Esophagus muscularis mucosa (tissue), 4 donors: ENCODE results near the gene BOLA2B. TPM values are rescaled to one million over a fixed set of nuclear protein-coding genes. Genes with fewer than 3 reads are reported as not detected.

Source experiments
- DNase-seq: peaks from one replicate; pipeline ENCODE4 v3.0.0-alpha.2; 2017; ENCODE audit errors: extremely low spot score
- H3K27ac ChIP-seq, 4 donors: fragments of 200-600 bp; sonication (generic); replicated peaks in 1 of 4; 1 replicate in 3 of 4; 2 replicates in 1 of 4; pipeline ENCODE4 v1.5.1; 2016 to 2019; ENCODE audit warnings: mild to moderate bottlenecking in 1 of 4
- H3K27me3 ChIP-seq, 4 donors: fragments of 200-600 bp; sonication (generic); one replicate each; pipeline versions ENCODE4 v1.5.1 to v1.6.0; 2016 to 2019
- H3K36me3 ChIP-seq, 4 donors: fragments of 200-600 bp; sonication (generic); one replicate each; pipeline ENCODE4 v1.5.1; 2016 to 2019
- H3K4me1 ChIP-seq, 4 donors: fragments of 200-600 bp; sonication (generic); one replicate each; pipeline ENCODE4 v1.5.1; 2016 to 2019
- H3K4me3 ChIP-seq, 4 donors: fragments of 200-600 bp; sonication (generic); 1 replicate in 2 of 4; 2 replicates in 2 of 4; pipeline ENCODE4 v1.5.1; 2016 to 2019; ENCODE audit warnings: mild to moderate bottlenecking in 4 of 4, moderate library complexity in 1 of 4
- H3K9me3 ChIP-seq, 4 donors: fragments of 200-600 bp; sonication (generic); 1 replicate in 3 of 4; 2 replicates in 1 of 4; pipeline ENCODE4 v1.5.1; 2016 to 2019
- EP300 ChIP-seq: sonication (generic); formaldehyde crosslinking; IDR thresholded peaks from one replicate; pipeline ENCODE4 v1.6.1; 2017; ENCODE audit warnings: antibody characterized with exemption
- POLR2A ChIP-seq: fragments of 450-650 bp; IDR thresholded peaks from one replicate; pipeline ENCODE4 v1.6.1; 2017; ENCODE audit warnings: antibody characterized with exemption, moderate library complexity, mild to moderate bottlenecking, low read depth
- POLR2AphosphoS5 ChIP-seq, 2 donors: sonication (generic); formaldehyde crosslinking; IDR thresholded peaks; one replicate each; pipeline ENCODE4 v1.6.1; 2017; ENCODE audit warnings: antibody characterized with exemption in 2 of 2
- WGBS: methylation state at CpG from one replicate; pipeline ENCODE4 v1.1.5; 2018; 5-methylcytosine and 5-hydroxymethylcytosine counted together
- intact Hi-C: fragments of 100-400 bp; cut with DNase I; formaldehyde crosslinking; loops from one replicate; pipeline ENCODE4 v1.15.1; 2023
- total RNA-seq, 4 donors: library from RNA; depleted of rRNA; stranded (reverse); fragments of >200 nt; gene quantifications; one replicate each; pipeline versions ENCODE4 v1.1.0 to v1.2.1, GENCODE V29; 2016
- TF ChIP-seq, protein P1 (sequence below), 3 experiments: fragments of 200-600 bp in 2 of 3; fragments of 450-650 bp in 1 of 3; sonication (generic) in 2 of 3; IDR thresholded peaks; one replicate each; pipeline ENCODE4 v1.5.1; 2017 to 2019; ENCODE audit warnings: antibody characterized with exemption in 3 of 3, mild to moderate bottlenecking in 2 of 3, moderate library complexity in 1 of 3

Gene BOLA2B
- total RNA-seq, 4 donors from 2014 or later, result 43.4 to 205 (median 116) TPM

DNA sequence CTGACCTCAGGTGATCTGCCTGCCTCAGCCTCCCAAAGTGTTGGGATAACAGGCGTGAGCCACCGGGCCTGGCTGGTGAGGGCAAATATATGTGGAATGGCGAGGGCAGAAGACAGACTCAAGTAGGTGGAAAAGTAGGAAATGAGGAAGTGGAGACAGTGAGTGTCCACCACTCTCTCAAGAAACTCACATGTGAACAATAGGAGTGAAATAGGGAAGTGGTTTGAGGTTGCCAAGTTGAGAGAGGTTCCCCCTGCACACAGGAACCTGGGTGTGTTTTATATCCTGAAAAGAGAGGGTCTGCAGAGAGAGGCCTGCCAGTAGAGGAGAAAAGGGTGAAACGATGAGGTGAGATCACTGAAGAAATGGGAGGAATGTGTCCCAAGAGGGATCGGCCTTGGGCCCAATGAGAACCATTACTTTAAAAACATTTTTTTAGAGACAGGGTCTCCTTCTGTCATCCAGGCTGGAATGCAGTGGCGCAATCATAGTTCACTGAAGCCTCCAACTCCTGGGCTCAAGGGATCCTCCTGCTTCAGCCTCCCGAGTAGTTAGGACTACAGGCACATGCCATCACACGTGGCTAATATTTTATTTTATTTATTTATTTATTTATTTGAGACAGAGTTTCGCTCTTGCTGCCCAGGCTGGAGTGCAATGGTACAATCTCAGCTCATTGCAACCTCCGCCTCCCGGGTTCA is 27.1 kb downstream of the BOLA2B start:
- Histone ChIP-seq H3K4me3 (no peak overlapping the region), H3K4me1 (no peaks in the 10 kb centered on the region), H3K36me3 (no peaks in the 10 kb centered on the region), H3K9me3 (no peaks in the 10 kb centered on the region), H3K27ac (no peak overlapping the region), H3K27me3 (no peaks in the 10 kb centered on the region)
- DNase-seq, result no peak
- TF ChIP-seq POLR2AphosphoS5 (IDR thresholded peaks at IDR 0.05), result no peak
- TF ChIP-seq EP300, result no peak
- TF ChIP-seq, protein P1, sequence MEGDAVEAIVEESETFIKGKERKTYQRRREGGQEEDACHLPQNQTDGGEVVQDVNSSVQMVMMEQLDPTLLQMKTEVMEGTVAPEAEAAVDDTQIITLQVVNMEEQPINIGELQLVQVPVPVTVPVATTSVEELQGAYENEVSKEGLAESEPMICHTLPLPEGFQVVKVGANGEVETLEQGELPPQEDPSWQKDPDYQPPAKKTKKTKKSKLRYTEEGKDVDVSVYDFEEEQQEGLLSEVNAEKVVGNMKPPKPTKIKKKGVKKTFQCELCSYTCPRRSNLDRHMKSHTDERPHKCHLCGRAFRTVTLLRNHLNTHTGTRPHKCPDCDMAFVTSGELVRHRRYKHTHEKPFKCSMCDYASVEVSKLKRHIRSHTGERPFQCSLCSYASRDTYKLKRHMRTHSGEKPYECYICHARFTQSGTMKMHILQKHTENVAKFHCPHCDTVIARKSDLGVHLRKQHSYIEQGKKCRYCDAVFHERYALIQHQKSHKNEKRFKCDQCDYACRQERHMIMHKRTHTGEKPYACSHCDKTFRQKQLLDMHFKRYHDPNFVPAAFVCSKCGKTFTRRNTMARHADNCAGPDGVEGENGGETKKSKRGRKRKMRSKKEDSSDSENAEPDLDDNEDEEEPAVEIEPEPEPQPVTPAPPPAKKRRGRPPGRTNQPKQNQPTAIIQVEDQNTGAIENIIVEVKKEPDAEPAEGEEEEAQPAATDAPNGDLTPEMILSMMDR (IDR thresholded peaks at IDR 0.05), result no peak
- TF ChIP-seq POLR2A, result no peak
- WGBS, result 84% methylated on average over 11 of the region's 11 CpGs
- intact Hi-C loops, result no loop called here

DNA sequence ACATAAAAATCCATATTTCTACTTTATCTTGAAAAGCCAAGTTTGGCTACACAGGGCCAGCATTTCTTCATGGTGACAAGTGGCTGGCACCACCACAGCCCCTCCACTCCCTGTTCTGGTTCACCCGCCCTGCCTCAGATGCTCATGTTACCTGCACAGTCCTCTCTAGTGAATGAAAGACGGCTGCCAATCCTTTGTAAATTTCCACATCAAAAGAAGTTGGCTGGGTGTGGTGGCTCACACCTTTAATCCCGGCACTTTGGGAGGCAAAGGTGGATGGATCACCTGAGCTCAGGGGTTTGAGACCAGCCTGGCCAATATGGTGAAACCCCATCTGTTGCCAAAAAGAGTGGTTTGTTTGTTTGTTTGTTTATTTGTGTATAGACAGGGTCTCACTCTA is 29.9 kb downstream of the BOLA2B start:
- WGBS, result 86% methylated on average over 3 of the region's 3 CpGs

DNA sequence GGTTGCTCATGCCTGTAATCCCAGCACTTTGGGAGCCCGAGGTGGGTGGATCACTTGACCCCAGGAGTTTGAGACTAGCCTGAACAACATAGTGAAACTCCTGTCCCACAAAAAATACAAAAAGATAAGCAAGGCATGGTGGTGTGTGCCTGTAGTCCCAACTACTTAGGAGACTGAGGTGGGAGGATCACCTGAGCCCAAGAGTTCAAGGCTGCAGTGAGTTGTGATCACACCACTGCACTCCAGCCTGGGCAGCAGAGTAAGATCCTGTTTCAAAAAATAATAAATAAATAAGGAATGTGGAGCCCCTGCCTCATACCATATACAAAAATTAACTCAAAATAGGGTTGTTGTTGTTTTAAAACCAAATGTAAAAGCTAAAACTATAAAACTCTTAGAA is 36.3 kb downstream of the BOLA2B start:
- intact Hi-C loops, result no loop called here

More for the DNA sequence above, 29.9 kb downstream of the BOLA2B start:
- Histone ChIP-seq H3K27ac (no peak overlapping the region), H3K9me3 (no peaks in the 10 kb centered on the region), H3K36me3 (no peaks in the 10 kb centered on the region), H3K27me3 (no peaks in the 10 kb centered on the region), H3K4me1 (no peaks in the 10 kb centered on the region), H3K4me3 (no peak overlapping the region)
- intact Hi-C loops, result no loop called here
- TF ChIP-seq POLR2A (no peak), EP300 (no peak), POLR2AphosphoS5 (IDR thresholded peaks at IDR 0.05) (no peak)
- TF ChIP-seq, protein P1 (IDR thresholded peaks at IDR 0.05), result no peak
- DNase-seq, result no peak

DNA sequence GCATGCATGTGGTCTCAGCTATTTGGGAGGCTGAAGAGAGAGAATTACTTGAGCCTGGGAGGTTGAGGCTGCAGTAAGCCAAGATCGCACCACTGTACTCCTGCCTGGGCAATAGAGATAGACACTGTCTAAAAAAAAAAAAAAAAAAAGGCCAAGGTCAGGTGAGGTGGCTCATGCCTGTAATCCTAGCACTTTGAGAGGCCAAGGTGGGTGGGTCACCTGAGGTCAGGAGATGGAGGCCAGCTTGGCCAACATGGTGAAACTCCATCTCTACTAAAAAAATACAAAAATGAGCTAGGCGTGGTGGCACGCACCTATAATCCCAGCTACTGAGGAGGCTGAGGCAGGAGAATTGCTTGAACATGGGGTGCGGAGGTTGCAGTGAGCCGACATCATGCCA is 38.3 kb downstream of the BOLA2B start:
- Histone ChIP-seq H3K4me1 (no peaks in the 10 kb centered on the region), H3K4me3 (no peak overlapping the region), H3K9me3 (peaks cover 0 to under 1% (median 0%) of the 10 kb centered on the region in 4 donors), H3K27me3 (no peaks in the 10 kb centered on the region), H3K27ac (no peak overlapping the region), H3K36me3 (no peaks in the 10 kb centered on the region)
- 96% methylated on average over 5 of the region's 5 CpGs for WGBS
- intact Hi-C loops, result no loop called here
- DNase-seq, result no peak
- TF ChIP-seq POLR2A (no peak), EP300 (no peak), POLR2AphosphoS5 (IDR thresholded peaks at IDR 0.05) (no peak)
- TF ChIP-seq, protein P1 (IDR thresholded peaks at IDR 0.05), result no peak

More for the DNA sequence above, 36.3 kb downstream of the BOLA2B start:
- Histone ChIP-seq H3K9me3 (no peaks in the 10 kb centered on the region), H3K27ac (no peak overlapping the region), H3K4me3 (no peak overlapping the region), H3K4me1 (no peaks in the 10 kb centered on the region), H3K36me3 (no peaks in the 10 kb centered on the region), H3K27me3 (no peaks in the 10 kb centered on the region)
- no peak for TF ChIP-seq POLR2AphosphoS5 (IDR thresholded peaks at IDR 0.05)
- no peak for TF ChIP-seq POLR2A
- no peak for TF ChIP-seq EP300
- TF ChIP-seq, protein P1 (IDR thresholded peaks at IDR 0.05), result no peak
- WGBS, result 74% methylated on average over 1 of the region's 1 CpG
- no peak for DNase-seq

DNA sequence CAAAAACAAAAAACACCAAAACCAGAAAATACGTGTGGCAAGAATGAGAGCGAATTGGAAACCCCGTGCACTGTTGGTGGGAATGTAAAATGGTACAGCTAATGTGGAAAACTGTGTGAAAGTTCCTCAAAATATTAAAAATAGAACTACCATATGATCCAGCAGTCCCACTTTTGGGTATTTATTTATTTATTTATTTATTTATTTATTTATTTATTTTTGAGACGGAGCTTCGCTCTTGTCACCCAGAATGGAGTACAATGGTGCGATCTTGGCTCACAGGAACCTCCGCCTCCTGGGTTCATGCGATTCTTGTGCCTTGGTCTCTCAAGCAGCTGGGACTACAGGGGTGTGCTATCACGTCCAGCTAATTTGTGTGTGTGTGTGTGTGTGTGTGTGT is 40.9 kb downstream of the BOLA2B start:
- Histone ChIP-seq H3K27me3 (no peaks in the 10 kb centered on the region), H3K36me3 (no peaks in the 10 kb centered on the region), H3K27ac (no peak overlapping the region), H3K4me3 (no peak overlapping the region), H3K9me3 (peaks cover 0 to 17% (median 3%) of the 10 kb centered on the region in 4 donors), H3K4me1 (no peaks in the 10 kb centered on the region)
- TF ChIP-seq POLR2AphosphoS5 (IDR thresholded peaks at IDR 0.05) (no peak), POLR2A (no peak), EP300 (no peak)
- TF ChIP-seq, protein P1 (IDR thresholded peaks at IDR 0.05), result no peak
- no peak for DNase-seq
- WGBS, result 93% methylated on average over 9 of the region's 9 CpGs
- intact Hi-C loops, result no loop called here
